RWPE2 (cell line): ENCODE measurements around the gene LMCD1.

Experiments
- ATAC-seq: fragments of 200-7000 bp; cut with Tn5 transposase; 3 replicates; pipeline ENCODE4 v1.9.1; 2021; ENCODE audit warnings: low read depth
- DNase-seq: peaks from one replicate; pipeline ENCODE4 v3.0.0-alpha.2; 2020; ENCODE audit warnings: low spot score
- H3K27ac ChIP-seq: fragments of 450-650 bp; 2 replicates; pipeline ENCODE4 v1.5.1; 2017; ENCODE audit warnings: mild to moderate bottlenecking; ENCODE audit not compliant: poor library complexity, severe bottlenecking
- H3K27me3 ChIP-seq: fragments of 250-450 bp; sonication (Bioruptor Pico); 2 replicates; pipeline ENCODE4 v1.5.1; 2021; ENCODE audit warnings: mild to moderate bottlenecking, moderate library complexity; ENCODE audit not compliant: insufficient read depth, poor library complexity, severe bottlenecking
- H3K36me3 ChIP-seq: fragments of 250-450 bp; sonication (Bioruptor Pico); 2 replicates; pipeline ENCODE4 v1.5.1; 2020; ENCODE audit warnings: low read depth, mild to moderate bottlenecking, moderate library complexity
- H3K4me1 ChIP-seq: fragments of 250-450 bp; sonication (Bioruptor Pico); 2 replicates; pipeline ENCODE4 v1.5.1; 2021; ENCODE audit warnings: mild to moderate bottlenecking, moderate library complexity; ENCODE audit not compliant: insufficient read depth, poor library complexity, severe bottlenecking
- H3K4me3 ChIP-seq: fragments of 250-450 bp; sonication (Bioruptor Pico); 2 replicates; pipeline ENCODE4 v1.5.1; 2021; ENCODE audit warnings: mild to moderate bottlenecking, moderate library complexity; ENCODE audit not compliant: severe bottlenecking
- H3K9me3 ChIP-seq: fragments of 250-450 bp; sonication (Bioruptor Pico); 2 replicates; pipeline ENCODE4 v1.5.1; 2021; ENCODE audit warnings: mild to moderate bottlenecking, moderate library complexity; ENCODE audit not compliant: severe bottlenecking
- TF ChIP-seq, protein P1 (sequence below): fragments of 450-650 bp; IDR thresholded peaks from one replicate; pipeline ENCODE4 v1.5.1; 2017; ENCODE audit warnings: mild to moderate bottlenecking, moderate library complexity; ENCODE audit not compliant: poor library complexity, severe bottlenecking

LMCD1 gene

DNA sequence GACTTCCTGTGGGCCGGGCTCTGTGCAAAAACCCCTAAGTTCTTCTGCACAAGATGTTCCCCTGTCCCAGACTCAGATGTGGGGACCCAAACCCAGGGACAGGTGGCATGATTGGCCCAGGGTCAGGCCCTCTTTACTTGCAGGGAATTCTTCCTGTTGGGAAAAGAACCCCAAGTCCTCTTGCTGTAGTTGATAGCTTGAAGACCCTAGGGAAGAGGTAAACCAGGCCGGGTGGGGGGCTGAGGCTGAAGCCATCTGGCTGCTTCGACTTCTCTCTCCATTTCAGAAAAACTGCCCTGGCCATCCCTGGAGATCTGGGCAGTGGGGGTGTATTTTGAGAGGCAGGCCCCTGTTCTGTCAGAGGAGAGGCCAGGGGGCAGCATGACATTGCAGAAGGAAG lies 119.5 kb downstream of the LMCD1 start:
- Histone ChIP-seq H3K27ac (no peak overlapping the region), H3K36me3 (no peaks in the 10 kb centered on the region), H3K9me3 (no peaks in the 10 kb centered on the region), H3K4me1 (no peaks in the 10 kb centered on the region), H3K4me3 (no peak overlapping the region), H3K27me3 (no peaks in the 10 kb centered on the region)
- DNase-seq (peak; percentile 14), ATAC-seq (no peak)
- TF ChIP-seq, protein P1, sequence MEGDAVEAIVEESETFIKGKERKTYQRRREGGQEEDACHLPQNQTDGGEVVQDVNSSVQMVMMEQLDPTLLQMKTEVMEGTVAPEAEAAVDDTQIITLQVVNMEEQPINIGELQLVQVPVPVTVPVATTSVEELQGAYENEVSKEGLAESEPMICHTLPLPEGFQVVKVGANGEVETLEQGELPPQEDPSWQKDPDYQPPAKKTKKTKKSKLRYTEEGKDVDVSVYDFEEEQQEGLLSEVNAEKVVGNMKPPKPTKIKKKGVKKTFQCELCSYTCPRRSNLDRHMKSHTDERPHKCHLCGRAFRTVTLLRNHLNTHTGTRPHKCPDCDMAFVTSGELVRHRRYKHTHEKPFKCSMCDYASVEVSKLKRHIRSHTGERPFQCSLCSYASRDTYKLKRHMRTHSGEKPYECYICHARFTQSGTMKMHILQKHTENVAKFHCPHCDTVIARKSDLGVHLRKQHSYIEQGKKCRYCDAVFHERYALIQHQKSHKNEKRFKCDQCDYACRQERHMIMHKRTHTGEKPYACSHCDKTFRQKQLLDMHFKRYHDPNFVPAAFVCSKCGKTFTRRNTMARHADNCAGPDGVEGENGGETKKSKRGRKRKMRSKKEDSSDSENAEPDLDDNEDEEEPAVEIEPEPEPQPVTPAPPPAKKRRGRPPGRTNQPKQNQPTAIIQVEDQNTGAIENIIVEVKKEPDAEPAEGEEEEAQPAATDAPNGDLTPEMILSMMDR = no peak

DNA sequence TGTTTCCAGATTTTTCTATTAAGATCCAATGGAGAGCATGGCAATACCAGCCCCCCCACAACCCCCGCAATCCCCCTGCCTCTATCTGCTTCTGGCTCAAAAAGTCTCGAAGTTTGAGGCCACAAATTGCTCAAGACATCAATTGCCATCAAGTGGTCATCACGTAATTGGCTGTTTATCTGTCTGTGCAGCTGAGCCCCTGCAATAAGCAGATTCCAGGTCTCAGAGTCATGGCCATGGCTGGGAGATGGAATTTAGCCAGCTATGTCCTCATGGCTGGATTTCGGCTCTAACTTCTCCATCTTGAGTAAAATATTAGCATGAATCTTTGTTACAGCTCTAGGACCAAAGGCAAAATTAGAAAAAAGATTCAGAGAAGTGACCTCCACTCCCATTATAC lies 120.2 kb downstream of the LMCD1 start:
- ATAC-seq (no peak), DNase-seq (no peak)
- H3K4me1 ChIP-seq = no peaks in the 10 kb centered on the region
- no peaks in the 10 kb centered on the region for H3K9me3 ChIP-seq
- no peak overlapping the region for H3K4me3 ChIP-seq
- H3K36me3 ChIP-seq = no peaks in the 10 kb centered on the region
- no peaks in the 10 kb centered on the region for H3K27me3 ChIP-seq
- TF ChIP-seq, protein P1 = no peak
- no peak overlapping the region for H3K27ac ChIP-seq

DNA sequence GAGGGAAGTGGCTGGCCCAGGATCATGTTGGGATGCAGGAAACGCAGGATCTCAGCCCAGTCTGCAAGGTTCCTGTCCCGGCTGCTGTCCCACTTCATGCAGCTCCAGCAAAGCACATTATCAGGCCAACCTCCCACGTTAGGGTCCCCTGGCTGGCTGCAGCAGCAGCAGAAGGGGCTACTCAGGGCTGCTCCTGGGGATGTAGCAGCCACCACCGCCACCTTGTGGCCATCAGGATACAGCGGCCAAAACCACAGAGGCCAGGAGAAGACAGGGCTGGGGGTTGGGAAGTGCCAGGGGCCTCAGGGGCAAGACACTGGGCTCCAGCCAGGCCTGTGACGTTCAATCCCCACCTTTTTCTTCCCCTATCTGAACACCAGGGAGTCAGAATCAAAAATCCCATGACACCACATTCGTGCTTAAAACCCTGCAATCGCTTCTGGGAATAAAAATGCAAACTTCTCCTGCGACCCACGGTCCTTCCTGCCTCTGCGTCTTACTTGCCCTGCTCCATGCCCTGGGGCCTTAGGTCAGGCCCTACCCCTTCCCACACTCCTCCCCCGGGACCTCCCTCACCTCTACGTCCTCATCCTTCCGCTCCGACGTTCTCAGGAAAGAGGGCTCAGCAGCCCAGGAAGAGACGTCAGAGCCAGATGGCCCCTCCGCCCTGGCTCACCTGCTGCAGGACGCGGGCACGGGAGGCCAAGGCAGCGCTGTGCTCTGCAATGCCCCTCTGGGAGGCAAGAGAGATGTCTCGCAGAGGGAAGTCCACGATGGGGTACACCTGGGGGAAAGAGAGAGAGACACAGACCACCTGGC lies 121.5 kb downstream of the LMCD1 start:
- H3K4me1 ChIP-seq = no peaks in the 10 kb centered on the region
- peak; percentile 88 for ATAC-seq
- H3K4me3 ChIP-seq = no peak overlapping the region
- TF ChIP-seq, protein P1 = peak; percentile 91
- H3K36me3 ChIP-seq = no peaks in the 10 kb centered on the region
- no peaks in the 10 kb centered on the region for H3K9me3 ChIP-seq
- H3K27me3 ChIP-seq = no peaks in the 10 kb centered on the region
- peak; percentile 60 for DNase-seq
- H3K27ac ChIP-seq = no peak overlapping the region

DNA sequence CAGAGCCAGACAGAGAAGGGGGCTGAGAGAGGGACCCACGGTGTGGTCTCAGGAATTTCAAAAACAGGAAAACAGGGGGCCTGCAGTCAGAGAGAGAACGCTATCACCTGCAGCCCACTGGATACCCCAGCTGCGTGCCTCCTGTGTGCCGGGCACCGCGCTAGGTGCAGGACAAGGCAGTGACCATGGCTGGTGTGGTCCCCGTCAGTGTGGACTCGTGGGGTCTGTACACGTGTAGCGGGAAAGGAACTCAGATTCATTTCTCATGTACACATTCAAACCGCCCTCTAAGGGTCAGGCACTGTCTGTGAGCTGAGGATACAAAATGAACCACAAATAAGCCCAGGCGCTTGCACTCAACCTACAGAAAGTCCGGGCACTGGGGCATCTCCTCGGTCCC lies 122.1 kb downstream of the LMCD1 start:
- Histone ChIP-seq H3K4me3 (no peak overlapping the region), H3K27me3 (no peaks in the 10 kb centered on the region), H3K36me3 (no peaks in the 10 kb centered on the region), H3K4me1 (no peaks in the 10 kb centered on the region), H3K27ac (no peak overlapping the region), H3K9me3 (no peaks in the 10 kb centered on the region)
- DNase-seq (peak; percentile 31), ATAC-seq (no peak)
- TF ChIP-seq, protein P1 = no peak
